ENCODE results near the gene MAPRE2. TPM values are rescaled to one million over a fixed set of nuclear protein-coding genes. Genes with fewer than 3 reads are reported as not detected.

MAPRE2 gene
- total RNA-seq, 3 donors from 2014 or later = 38.3 to 41.7 (median 38.4) TPM

DNA sequence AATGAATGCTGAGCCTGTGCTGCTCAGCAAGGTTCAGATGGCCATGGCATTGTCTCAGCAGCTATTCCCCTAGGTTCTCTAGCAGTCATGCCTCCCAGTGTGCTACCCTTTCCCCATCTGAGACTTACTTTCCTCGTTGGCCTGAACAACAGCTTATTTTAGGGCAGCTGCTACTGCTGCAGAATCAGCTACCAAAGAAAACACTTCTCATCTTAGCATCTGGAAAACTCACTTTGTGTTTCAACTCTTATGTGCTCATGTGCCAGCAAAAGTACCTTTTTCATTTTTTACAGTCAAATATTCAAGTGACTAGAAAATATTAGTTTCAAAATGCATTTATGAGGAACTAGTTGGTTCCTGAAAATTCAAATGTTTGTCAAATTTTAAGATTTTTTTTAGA, 139.2 kb downstream of the MAPRE2 start:
- no peaks in the 10 kb centered on the region for H3K4me1 Mint-ChIP-seq (ENCODE audit: low read depth)
- no peaks in the 10 kb centered on the region for H3K27me3 Mint-ChIP-seq (ENCODE audit: low read depth)
- no peaks in the 10 kb centered on the region for H3K36me3 Mint-ChIP-seq (ENCODE audit: insufficient read depth)
- no peak for ATAC-seq
- peaks cover 9% of the 10 kb centered on the region for H3K9me3 Mint-ChIP-seq
- DNase-seq = no peak
- no peak overlapping the region for H3K4me3 Mint-ChIP-seq

DNA sequence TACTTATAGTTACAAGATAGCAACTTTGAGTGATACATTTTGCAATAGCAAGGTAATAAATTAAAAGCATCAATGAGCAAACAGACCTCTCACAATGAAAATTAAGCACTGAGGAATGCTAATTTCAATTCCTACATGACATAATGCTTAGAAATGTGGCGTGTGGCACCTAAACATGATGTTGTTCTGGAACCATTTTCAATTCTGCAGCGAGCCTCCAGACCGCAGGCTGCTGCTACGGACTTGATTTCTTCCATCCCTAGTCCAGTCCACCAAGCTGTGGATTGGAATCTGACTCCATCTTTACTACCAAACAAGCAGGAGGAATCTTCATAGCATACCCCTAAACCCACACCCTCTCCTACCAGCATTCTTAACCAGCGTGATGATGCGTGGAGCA, 140.9 kb downstream of the MAPRE2 start:
- Mint-ChIP-seq H3K27me3 (ENCODE audit: low read depth) (peaks cover under 1% of the 10 kb centered on the region), H3K36me3 (ENCODE audit: insufficient read depth) (no peaks in the 10 kb centered on the region), H3K9me3 (no peaks in the 10 kb centered on the region), H3K4me3 (no peak overlapping the region), H3K4me1 (ENCODE audit: low read depth) (no peaks in the 10 kb centered on the region)
- DNase-seq (no peak), ATAC-seq (no peak)

DNA sequence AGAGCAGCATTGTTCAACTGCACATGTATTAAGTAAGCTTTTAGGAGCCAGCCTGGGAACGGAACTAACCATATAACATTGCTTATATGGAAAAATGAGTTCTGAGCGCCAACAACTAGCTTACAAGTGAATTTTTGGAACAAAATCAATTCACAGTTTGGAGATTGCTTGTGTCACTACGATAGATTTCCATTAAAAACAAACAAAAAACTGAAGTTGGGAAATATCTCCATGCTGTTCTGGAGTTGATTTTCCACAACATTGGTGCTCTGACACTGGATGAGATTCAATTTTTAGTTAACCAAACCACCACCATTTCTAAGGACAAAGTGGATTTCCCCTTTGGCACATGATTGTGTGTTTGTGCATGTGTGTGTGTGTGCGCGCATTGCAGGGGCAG, 142.7 kb downstream of the MAPRE2 start:
- Mint-ChIP-seq H3K36me3 (ENCODE audit: insufficient read depth) (no peaks in the 10 kb centered on the region), H3K27me3 (ENCODE audit: low read depth) (peaks cover 2% of the 10 kb centered on the region), H3K4me3 (no peak overlapping the region), H3K9me3 (no peaks in the 10 kb centered on the region), H3K4me1 (ENCODE audit: low read depth) (no peaks in the 10 kb centered on the region)
- ATAC-seq = no peak
- DNase-seq = no peak

DNA sequence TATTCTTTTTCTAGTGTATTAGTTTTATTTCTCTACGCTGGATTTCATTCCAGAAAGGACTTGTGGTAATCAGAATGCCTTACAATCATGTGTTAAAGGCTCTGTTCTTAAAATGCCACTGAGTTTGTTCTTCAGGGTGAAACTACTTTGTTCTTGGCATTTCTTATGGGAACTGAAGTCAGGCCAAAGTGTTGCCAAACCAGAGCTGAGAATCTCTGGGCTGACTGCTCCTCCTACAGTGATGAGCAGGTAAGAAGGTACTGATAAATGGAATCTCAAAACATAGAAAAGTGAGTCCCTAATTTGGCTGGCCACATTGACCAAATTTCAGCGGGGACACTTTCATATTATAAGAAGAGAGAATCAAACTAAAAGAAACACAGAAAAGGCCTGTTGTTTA, 144.6 kb downstream of the MAPRE2 start:
- H3K9me3 Mint-ChIP-seq = no peaks in the 10 kb centered on the region
- H3K27me3 Mint-ChIP-seq (ENCODE audit: low read depth) = peaks cover 2% of the 10 kb centered on the region
- no peaks in the 10 kb centered on the region for H3K36me3 Mint-ChIP-seq (ENCODE audit: insufficient read depth)
- no peak overlapping the region for H3K4me3 Mint-ChIP-seq
- H3K4me1 Mint-ChIP-seq (ENCODE audit: low read depth) = no peaks in the 10 kb centered on the region
- DNase-seq = no peak
- ATAC-seq = no peak

DNA sequence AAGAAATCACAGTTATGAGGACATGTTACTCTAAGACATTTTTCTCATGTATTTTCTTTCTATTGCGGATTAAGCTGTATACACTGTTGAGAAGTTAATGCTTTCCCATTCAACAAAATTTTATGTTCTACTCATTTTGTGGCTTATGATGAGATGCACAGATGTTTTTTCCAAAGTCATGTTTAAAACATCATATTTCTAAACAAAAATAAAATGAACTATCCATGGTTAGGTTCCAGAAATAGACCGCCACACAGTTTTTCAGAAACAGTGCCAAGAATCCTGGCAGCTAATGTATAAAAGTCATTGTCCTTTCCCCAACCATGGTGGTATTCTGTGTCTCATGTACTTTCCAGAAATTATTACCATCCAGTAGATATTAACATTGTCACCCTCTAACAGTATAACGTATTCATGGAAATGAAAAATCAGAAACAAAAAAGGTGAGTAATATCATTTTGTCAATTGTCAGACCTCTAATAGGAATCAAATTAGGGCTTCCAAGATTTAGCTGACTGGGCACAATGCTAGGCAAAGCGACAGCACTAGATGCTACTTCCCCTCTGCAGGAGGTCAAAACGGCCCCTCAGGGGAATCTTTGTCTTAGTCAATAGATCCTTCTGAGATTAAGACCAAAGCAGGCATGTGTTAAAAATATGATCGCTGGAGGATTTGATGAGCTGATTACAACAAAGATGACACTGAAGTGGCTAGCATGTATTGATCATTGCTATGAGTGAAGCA, 145.2 kb downstream of the MAPRE2 start:
- no peaks in the 10 kb centered on the region for H3K36me3 Mint-ChIP-seq (ENCODE audit: insufficient read depth)
- H3K4me3 Mint-ChIP-seq = no peak overlapping the region
- no peaks in the 10 kb centered on the region for H3K9me3 Mint-ChIP-seq
- DNase-seq = no peak
- ATAC-seq = no peak
- H3K27me3 Mint-ChIP-seq (ENCODE audit: low read depth) = peaks cover 2% of the 10 kb centered on the region
- no peaks in the 10 kb centered on the region for H3K4me1 Mint-ChIP-seq (ENCODE audit: low read depth)

DNA sequence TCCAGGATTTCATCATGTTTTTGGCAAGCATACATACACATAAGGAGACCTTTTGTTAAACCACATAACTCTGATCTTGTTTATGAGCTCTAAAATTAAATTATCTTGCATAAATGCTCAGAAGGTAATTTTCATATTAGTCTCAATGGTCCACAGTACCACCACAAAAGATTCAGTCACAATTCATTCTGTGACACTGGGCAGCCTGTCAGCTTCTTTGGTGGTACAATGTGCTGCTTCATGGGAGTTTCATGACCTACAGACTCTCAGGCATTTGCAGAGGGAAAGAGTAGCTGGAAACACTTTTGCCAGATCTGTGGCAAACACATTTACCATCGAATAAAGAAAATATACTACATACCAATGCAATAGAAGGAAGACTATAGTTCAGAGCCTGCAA, 148.3 kb downstream of the MAPRE2 start:
- no peak overlapping the region for H3K4me3 Mint-ChIP-seq
- H3K4me1 Mint-ChIP-seq (ENCODE audit: low read depth) = no peaks in the 10 kb centered on the region
- H3K27me3 Mint-ChIP-seq (ENCODE audit: low read depth) = peaks cover 2% of the 10 kb centered on the region
- DNase-seq (no peak), ATAC-seq (no peak)
- H3K36me3 Mint-ChIP-seq (ENCODE audit: insufficient read depth) = no peaks in the 10 kb centered on the region
- H3K9me3 Mint-ChIP-seq = no peaks in the 10 kb centered on the region

DNA sequence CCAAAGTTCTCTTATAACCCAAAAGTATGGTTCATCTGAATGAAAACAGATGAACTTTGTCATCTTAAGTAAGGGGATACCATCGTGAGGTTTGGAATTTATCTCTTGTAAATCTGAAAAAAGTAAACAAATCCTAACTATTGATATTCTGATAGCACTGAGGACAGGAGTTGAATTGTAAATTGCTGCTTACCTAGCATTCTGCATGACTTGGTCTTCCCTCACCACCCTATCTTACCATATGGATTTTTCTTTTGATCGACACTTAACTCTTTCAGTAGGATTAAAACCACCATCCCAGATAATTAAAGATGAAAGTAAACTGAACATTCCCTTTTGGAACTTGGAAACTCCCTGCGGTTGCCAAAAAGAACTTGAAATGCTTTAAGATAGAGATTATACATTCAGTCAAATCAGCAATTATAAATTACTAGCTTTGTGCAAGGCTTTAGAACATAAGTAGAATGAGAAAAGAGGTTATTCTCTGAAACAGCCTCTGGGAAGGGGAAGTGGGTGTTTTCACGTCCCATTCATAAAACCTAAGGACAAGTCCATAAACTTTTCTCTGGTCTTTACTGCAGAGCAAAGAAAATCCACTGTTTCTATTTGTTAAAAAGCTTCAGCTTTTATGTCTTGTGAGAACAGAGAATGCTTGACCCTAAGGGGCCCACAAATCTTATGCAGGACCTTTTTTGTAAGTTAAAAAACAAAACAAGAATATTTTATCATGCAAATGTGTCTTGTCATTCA, 149.9 kb downstream of the MAPRE2 start:
- H3K4me3 Mint-ChIP-seq = no peak overlapping the region
- no peaks in the 10 kb centered on the region for H3K9me3 Mint-ChIP-seq
- DNase-seq = no peak
- no peak for ATAC-seq
- no peaks in the 10 kb centered on the region for H3K36me3 Mint-ChIP-seq (ENCODE audit: insufficient read depth)
- peaks cover 2% of the 10 kb centered on the region for H3K27me3 Mint-ChIP-seq (ENCODE audit: low read depth)
- no peaks in the 10 kb centered on the region for H3K4me1 Mint-ChIP-seq (ENCODE audit: low read depth)

DNA sequence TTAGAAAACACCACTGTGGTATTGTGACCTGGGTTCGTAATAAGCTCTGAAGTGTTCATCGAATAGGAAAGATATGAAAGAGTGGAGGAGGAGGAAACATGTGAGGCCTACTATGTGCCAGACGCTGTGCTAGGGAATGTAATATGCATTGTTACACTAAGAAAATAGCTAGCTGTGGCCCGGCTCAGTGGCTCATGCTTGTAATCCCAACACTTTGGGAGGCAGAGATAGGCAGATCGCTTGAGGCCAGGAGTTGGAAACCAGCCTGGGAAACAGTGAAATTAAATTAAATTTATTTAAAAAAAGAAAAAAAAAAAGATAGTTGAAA, 150.4 kb downstream of the MAPRE2 start:
- Mint-ChIP-seq H3K36me3 (ENCODE audit: insufficient read depth) (no peaks in the 10 kb centered on the region), H3K27me3 (ENCODE audit: low read depth) (peaks cover 2% of the 10 kb centered on the region), H3K4me1 (ENCODE audit: low read depth) (no peaks in the 10 kb centered on the region), H3K9me3 (no peaks in the 10 kb centered on the region), H3K4me3 (no peak overlapping the region)
- DNase-seq (no peak), ATAC-seq (no peak)

DNA sequence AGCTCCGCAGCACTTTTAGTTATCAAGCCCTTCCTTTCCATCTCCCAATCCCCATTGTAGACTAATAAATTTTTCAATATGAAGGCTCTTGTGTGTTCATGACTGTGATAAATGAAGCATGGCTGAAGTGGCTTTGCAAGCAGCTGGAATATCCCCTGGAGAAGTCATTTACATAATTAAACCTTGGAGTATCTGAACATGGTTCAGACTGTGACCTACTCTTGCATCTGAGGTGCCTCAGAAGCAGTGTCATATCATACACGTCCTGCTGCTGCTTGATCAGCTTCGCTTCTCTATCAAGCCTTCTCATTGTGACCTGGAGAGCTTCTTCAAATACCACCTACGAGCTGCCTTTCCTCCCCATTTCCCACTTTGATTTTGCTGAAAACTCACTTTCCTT, 151.2 kb downstream of the MAPRE2 start:
- ATAC-seq (no peak), DNase-seq (no peak)
- Mint-ChIP-seq H3K36me3 (ENCODE audit: insufficient read depth) (no peaks in the 10 kb centered on the region), H3K9me3 (no peaks in the 10 kb centered on the region), H3K27me3 (ENCODE audit: low read depth) (no peaks in the 10 kb centered on the region), H3K4me3 (no peak overlapping the region), H3K4me1 (ENCODE audit: low read depth) (no peaks in the 10 kb centered on the region)

Other genes starting within 250 kb of the MAPRE2 start
- gene ZNF397, start 199.6 kb downstream of the MAPRE2 start, total RNA-seq = 10 to 100 TPM; 14.3 to 14.9 (median 14.8) TPM
- gene ZSCAN30, start 248.8 kb downstream of the MAPRE2 start, total RNA-seq = 1 to 10 TPM; 5.0 to 8.5 (median 5.1) TPM

Measured in activated T-cell treated with anti-CD3 and anti-CD28 coated beads, Interleukin-2, amount 50 U/mL, for 4 hours (primary cell).